Astrocyte of the cerebellum (primary cell): ENCODE data around the gene ANXA11.

Source experiments
- DNase-seq: peaks from one replicate; pipeline ENCODE4 v3.0.0-alpha.2; 2011; ENCODE audit warnings: low read depth
- H3K4me3 ChIP-seq: 2 replicates; pipeline ENCODE4 v1.5.1; 2011; ENCODE audit warnings: mild to moderate bottlenecking, low read depth, low read length, moderate library complexity
- CTCF ChIP-seq: IDR thresholded peaks from 2 replicates; pipeline ENCODE4 v1.5.1; 2012; ENCODE audit warnings: low read length, low read depth, moderate library complexity, mild to moderate bottlenecking; ENCODE audit errors: missing control alignments
- in situ Hi-C: cut with HindIII; loops from 2 replicates; pipeline ENCODE4 v1.10.0; 2017; ENCODE audit warnings: low sequenced_read_pairs

ANXA11 gene

GRCh38 chr10:80194373-80195045 lies 10.8 kb downstream of the ANXA11 start:
- in situ Hi-C loops, result no loop called here
- no peak for TF ChIP-seq CTCF
- no peak overlapping the region for H3K4me3 ChIP-seq
- no peak for DNase-seq

DNA sequence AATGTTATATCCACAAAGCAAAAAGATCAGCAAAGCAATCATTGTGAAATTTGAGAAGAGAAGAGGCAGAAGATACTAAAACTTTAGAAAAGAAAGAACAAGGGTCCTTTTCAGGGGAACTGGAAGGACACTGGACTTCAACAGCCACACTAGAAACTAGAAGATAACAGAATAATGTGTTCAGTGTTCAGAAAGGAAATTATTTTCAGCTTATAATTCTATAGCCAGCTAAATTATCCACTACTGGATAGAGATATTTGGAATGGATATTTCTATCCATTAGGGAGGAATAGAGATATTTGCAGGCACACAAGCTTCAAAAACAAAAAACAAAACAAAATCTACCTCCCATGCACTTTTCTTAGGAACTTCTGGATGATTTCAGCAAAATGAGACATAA lies 12.8 kb downstream of the ANXA11 start:
- TF ChIP-seq CTCF, result no peak
- H3K4me3 ChIP-seq, result no peak overlapping the region
- in situ Hi-C loops, result no loop called here
- DNase-seq, result no peak

DNA sequence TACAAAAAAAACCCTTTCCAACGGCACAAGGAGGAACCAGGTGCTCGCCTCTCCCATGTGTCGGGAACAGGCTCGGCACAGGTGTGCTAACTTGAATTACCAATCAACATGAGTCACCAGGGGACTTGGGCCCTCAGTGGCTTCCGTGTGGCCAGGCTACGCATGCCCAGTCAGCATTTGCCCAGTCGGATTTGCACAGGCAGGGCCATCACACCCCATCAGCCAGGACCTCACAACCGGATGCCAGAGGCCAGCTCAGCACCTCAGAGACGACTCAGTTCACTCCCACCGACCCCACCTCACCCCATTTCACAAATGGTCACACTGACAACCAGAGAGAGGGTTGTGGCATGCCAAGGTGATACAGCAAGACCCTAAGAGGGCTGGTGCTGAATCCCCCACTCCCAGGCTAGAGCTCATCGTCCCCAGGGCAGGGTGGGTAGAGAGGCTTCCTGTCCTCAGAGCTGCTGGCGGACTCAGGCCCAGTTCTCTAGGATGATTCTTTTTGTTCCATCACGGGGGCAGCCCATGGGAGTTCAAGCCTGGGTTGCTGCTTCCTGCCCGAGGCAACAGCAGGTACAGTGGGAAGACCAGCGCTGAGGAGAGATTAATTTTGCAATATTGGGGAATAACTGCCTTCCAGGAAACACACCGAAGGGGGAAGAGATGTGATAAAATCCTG lies 13.6 kb downstream of the ANXA11 start:
- in situ Hi-C loops, result no loop called here
- no peak for DNase-seq
- TF ChIP-seq CTCF, result no peak
- no peak overlapping the region for H3K4me3 ChIP-seq

DNA sequence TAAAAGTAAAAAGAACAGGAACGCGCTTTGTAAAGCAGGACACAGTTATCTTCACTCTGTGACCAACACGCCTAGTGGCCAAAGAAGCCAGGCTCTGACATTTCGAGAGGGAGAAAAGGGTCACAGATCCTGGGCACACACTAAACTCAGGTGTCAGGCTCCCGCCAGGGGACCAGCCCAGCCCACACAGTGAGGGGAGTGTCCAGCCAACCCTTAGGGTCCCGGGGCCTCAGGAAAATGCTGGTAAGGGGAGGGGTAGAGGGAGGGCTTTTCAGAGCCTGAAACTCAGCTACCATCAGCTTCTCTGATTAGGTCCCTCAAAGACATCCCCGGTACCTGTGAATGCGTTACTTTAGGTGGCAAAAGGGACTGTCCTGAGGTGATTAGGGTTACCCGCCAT lies 16.6 kb downstream of the ANXA11 start:
- no peak overlapping the region for H3K4me3 ChIP-seq
- in situ Hi-C loops, result no loop called here
- no peak for TF ChIP-seq CTCF
- no peak for DNase-seq

DNA sequence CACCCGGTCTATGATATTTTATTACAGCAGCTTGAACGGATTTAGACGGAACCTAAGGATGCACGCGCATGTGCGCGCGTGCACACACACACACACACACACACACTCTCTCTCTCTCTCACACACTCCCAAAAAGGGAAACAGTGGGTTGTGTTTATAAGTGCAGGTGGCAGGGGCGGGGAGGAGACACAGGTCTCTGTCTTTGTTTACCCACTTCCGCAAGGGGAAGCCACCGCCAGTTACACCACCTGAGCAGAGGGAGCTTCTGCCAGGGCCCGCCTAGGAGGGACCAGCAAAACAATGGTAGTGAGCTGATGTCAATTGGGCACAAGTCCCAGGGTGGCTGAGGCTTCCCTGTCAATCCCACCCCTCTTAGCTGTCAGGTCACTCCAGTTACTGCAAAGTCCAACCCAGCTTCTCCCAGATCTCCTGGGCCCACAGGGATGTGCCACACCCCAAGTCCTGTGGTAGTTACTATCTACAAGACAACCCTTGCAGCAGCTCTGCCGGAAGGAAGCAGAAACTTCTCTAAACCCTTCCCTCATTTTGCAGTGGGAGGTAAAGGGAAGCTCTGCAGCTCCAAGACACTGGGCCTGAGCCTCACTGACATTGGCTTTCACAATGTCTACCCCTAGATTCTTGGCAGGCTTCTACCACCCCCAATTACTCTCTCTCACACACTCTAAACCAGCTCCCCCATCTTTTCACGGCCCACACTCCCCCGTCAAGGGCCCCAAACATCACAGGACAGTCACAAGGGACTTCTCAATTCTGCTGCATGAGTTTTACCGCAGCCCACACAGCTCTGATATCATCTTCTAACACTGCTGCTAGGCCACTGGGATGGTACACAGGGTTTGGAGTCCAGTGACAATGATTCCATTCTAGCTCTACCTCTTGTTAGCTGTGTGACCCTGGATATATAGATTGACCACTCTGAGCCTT lies 17.6 kb downstream of the ANXA11 start:
- in situ Hi-C loops, result no loop called here
- no peak for DNase-seq
- TF ChIP-seq CTCF, result no peak
- no peak overlapping the region for H3K4me3 ChIP-seq

- in situ Hi-C loops, result no loop called here
- no peak overlapping the region for H3K4me3 ChIP-seq
- TF ChIP-seq CTCF, result no peak
- no peak for DNase-seq
These were observed 18.3 kb downstream of the ANXA11 start for GRCh38 chr10:80187060-80187459.
